AG04450 (cell line): Measurements from ENCODE around the gene MOB2. TPM values are rescaled to one million over a fixed set of nuclear protein-coding genes. Genes with fewer than 3 reads are reported as not detected.

Source experiments
- CTCF ChIA-PET: fragments of 300-600, 350-600 bp; formaldehyde crosslinking; extraction: SDS; loops from one replicate; lab custom pipeline; 2022; ENCODE audit warnings: antibody characterized with exemption, inconsistent platforms; lab: Charles Lee
- POLR2A ChIA-PET: fragments of 350-600 bp; formaldehyde crosslinking; extraction: SDS; loops from one replicate; lab custom pipeline; 2021; ENCODE audit warnings: antibody characterized with exemption, inconsistent platforms; lab: Yijun Ruan, JAX
- DNase-seq: peaks from one replicate; pipeline ENCODE4 v3.0.0-alpha.2; 2011; ENCODE audit warnings: low read depth, low spot score
- H3K27ac ChIP-seq: one replicate; pipeline ENCODE4 v1.5.1; 2012; ENCODE audit warnings: low read depth, low read length, control low read depth
- H3K27me3 ChIP-seq: one replicate; pipeline ENCODE4 v1.6.0; 2012; ENCODE audit warnings: low read length; ENCODE audit not compliant: control insufficient read depth, insufficient read depth
- H3K4me3 ChIP-seq: 2 replicates; pipeline ENCODE4 v1.5.1; 2011; ENCODE audit warnings: mild to moderate bottlenecking, low read depth, low read length, control low read depth
- H3K9me3 ChIP-seq: 2 replicates; pipeline ENCODE4 v1.5.1; 2012; ENCODE audit warnings: low read length; ENCODE audit not compliant: control insufficient read depth, insufficient read depth
- polyA plus RNA-seq: library from polyadenylated mRNA; depleted of rRNA; stranded (reverse); fragments of >200 nt; gene quantifications from 2 replicates; pipeline ENCODE4 v1.2.3, GENCODE V29; 2011
- TF ChIP-seq, protein P1 (sequence below): IDR thresholded peaks from 2 replicates; pipeline ENCODE4 v1.5.1; 2011; ENCODE audit warnings: low read depth, low read length, control low read depth, inconsistent platforms

The MOB2 gene
- polyA plus RNA-seq, 1 experiment = 19.9 TPM

DNA sequence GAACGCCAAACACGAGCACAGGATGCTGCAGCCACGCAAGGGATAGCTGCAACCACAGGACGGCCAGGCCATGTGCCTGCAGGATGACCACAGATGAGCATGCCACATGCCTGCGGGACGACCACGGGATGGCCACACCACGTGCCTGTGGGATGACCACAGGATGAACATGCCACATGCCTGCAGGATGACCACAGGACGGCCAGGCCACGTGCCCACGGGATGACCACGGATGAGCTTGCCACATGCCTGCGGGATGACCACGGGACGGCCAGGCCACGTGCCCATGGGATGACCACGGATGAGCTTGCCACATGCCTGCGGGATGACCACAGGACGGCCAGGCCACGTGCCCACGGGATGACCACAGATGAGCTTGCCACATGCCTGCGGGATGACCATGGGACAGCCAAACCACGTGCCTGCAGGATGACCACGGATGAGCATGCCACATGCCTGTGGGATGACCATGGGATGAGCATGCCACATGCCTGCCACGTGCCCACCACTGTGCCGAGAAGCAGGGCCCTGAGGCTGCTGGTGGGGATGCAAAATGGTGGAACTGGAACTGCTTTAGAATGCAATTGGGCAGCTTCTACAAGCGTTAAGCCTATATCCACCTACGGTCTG lies 12.8 kb upstream of the MOB2 start:
- POLR2A ChIA-PET = no interaction called here
- Histone ChIP-seq H3K27ac (no peak overlapping the region), H3K9me3 (peaks cover 17% of the 10 kb centered on the region), H3K4me3 (no peak overlapping the region), H3K27me3 (no peaks in the 10 kb centered on the region)
- DNase-seq = no peak
- TF ChIP-seq, protein P1, sequence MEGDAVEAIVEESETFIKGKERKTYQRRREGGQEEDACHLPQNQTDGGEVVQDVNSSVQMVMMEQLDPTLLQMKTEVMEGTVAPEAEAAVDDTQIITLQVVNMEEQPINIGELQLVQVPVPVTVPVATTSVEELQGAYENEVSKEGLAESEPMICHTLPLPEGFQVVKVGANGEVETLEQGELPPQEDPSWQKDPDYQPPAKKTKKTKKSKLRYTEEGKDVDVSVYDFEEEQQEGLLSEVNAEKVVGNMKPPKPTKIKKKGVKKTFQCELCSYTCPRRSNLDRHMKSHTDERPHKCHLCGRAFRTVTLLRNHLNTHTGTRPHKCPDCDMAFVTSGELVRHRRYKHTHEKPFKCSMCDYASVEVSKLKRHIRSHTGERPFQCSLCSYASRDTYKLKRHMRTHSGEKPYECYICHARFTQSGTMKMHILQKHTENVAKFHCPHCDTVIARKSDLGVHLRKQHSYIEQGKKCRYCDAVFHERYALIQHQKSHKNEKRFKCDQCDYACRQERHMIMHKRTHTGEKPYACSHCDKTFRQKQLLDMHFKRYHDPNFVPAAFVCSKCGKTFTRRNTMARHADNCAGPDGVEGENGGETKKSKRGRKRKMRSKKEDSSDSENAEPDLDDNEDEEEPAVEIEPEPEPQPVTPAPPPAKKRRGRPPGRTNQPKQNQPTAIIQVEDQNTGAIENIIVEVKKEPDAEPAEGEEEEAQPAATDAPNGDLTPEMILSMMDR = no peak
- CTCF ChIA-PET = interaction anchor here (0.6 kb wide), 1 partner anchor 154 kb away, joined by 3 read pairs; no protein-coding TSS in a partner anchor

DNA sequence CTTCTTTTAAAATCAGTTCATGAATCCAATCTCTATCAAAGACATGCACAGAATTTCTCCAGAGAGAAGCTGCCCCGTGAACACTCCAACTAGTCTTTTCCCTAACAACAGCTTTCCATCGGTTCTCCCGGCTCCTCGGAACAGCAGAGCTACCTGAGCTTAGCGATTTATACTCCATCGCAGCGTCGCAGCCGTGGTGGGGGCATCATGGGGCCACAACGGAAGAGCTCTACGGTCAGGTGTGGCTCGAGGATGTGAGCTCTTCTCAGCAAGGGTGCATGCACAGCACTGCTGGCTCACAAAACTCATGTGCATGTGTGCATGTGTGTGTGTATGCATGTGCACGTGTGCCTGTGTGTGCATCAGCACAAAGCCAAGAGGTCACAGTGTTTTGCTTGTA lies 11.7 kb upstream of the MOB2 start:
- TF ChIP-seq, protein P1 = no peak
- ChIA-PET POLR2A (no interaction called here), CTCF (no interaction called here)
- no peak for DNase-seq
- H3K9me3 ChIP-seq = peaks cover 17% of the 10 kb centered on the region
- H3K27me3 ChIP-seq = no peaks in the 10 kb centered on the region
- H3K4me3 ChIP-seq = no peak overlapping the region
- no peak overlapping the region for H3K27ac ChIP-seq

DNA sequence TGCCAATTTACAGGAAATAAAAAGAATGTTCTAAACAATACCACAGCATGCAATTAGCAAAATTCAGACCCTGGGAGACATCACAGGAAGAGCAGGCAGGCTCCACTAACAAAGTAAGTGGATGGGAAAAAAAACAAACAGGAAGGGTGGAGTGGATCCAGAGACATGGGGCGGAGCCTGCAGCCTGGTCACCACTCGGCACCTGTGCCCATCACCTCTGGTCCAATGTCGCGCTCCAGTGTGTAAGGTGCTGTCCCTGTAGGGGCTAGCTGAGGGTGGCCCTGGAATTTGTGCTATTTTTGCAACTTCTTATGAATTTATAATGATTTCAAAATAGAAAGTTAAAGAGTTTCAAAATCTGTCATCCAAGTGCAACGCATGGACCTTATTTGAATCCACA lies 11.0 kb upstream of the MOB2 start:
- H3K9me3 ChIP-seq = peaks cover 17% of the 10 kb centered on the region
- H3K4me3 ChIP-seq = no peak overlapping the region
- TF ChIP-seq, protein P1 = no peak
- CTCF ChIA-PET = interaction anchor here (1.6 kb wide), 1 partner anchor 18 kb away, joined by 4 read pairs; no protein-coding TSS in a partner anchor
- H3K27me3 ChIP-seq = no peaks in the 10 kb centered on the region
- POLR2A ChIA-PET = no interaction called here
- no peak overlapping the region for H3K27ac ChIP-seq
- no peak for DNase-seq

DNA sequence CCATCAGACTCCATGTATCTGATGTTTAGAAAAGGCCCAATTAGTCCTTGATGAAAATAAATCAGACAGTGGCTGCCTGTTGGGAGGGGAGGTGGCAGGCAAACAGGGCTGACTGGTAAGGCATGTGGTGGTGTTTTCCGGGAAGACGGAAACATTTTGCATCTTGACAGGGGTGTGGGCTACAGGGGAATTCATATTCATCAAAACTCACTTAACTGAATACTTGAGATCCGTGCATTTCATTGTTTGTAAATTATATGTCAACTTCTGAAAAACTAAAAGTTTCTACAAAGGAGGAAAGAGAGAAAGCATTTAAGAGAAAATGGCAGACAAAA lies 10.1 kb upstream of the MOB2 start:
- Histone ChIP-seq H3K27me3 (no peaks in the 10 kb centered on the region), H3K4me3 (no peak overlapping the region), H3K27ac (no peak overlapping the region), H3K9me3 (peaks cover 17% of the 10 kb centered on the region)
- DNase-seq = no peak
- CTCF ChIA-PET = interaction anchor here (1.6 kb wide), 1 partner anchor 19 kb away, joined by 4 read pairs; no protein-coding TSS in a partner anchor
- POLR2A ChIA-PET = no interaction called here
- TF ChIP-seq, protein P1 = no peak

DNA sequence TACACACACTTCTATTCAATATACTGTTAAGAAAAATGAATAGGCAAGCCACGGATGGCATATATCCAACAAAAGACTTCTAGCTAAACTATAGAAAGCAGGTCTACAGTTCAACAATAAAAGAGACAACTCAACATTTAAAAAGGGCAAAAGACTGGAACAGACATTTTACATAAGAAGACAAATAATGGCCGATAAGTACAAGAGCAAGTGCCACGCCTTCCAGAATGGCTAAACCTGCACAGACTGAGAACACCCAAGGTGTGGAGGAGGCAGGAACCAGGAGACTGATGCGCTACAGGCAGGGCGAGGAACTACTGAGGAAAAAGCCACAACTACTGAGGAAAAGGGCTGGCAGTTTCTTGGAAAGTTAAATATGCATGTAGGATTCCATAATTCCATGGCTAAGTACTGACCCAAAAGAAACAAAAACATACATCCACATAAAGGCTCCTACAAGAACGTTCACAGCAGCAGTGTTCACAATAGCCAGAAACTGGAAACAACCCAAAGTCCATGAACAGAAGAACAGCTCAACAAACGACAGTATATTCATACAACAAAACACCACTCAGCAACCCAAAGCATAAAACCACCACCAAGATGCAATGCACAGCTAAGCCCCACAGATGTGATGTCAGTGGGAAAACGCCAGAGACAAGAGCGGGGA lies 9.6 kb upstream of the MOB2 start:
- ChIA-PET CTCF (interaction anchor here (0.6 to 1.6 kb wide), 2 partner anchors 19 to 107 kb away, joined by 3 to 4 read pairs; partner anchors contain the start of gene BRSK2), POLR2A (no interaction called here)
- TF ChIP-seq, protein P1 = no peak
- Histone ChIP-seq H3K9me3 (peaks cover 17% of the 10 kb centered on the region), H3K27ac (no peak overlapping the region), H3K27me3 (no peaks in the 10 kb centered on the region), H3K4me3 (no peak overlapping the region)
- no peak for DNase-seq
